Fibroblast of lung (primary cell): Measurements from ENCODE around the gene CATSPERZ.

Source experiments
- EZH2 ChIP-seq: IDR thresholded peaks from 2 replicates; pipeline ENCODE4 v1.5.1; 2012; ENCODE audit warnings: low read length, control low read depth, mild to moderate bottlenecking; ENCODE audit errors: missing control alignments
- TF ChIP-seq, protein P1 (sequence below), 2 donors: IDR thresholded peaks in 1 of 2; conservative IDR thresholded peaks in 1 of 2; 1 replicate in 1 of 2; 2 replicates in 1 of 2; pipeline ENCODE4 v1.5.1; 2011 to 2012; ENCODE audit warnings: low read length in 2 of 2, control low read depth in 1 of 2, inconsistent platforms in 1 of 2, low read depth in 1 of 2, mild to moderate bottlenecking in 1 of 2

DNA sequence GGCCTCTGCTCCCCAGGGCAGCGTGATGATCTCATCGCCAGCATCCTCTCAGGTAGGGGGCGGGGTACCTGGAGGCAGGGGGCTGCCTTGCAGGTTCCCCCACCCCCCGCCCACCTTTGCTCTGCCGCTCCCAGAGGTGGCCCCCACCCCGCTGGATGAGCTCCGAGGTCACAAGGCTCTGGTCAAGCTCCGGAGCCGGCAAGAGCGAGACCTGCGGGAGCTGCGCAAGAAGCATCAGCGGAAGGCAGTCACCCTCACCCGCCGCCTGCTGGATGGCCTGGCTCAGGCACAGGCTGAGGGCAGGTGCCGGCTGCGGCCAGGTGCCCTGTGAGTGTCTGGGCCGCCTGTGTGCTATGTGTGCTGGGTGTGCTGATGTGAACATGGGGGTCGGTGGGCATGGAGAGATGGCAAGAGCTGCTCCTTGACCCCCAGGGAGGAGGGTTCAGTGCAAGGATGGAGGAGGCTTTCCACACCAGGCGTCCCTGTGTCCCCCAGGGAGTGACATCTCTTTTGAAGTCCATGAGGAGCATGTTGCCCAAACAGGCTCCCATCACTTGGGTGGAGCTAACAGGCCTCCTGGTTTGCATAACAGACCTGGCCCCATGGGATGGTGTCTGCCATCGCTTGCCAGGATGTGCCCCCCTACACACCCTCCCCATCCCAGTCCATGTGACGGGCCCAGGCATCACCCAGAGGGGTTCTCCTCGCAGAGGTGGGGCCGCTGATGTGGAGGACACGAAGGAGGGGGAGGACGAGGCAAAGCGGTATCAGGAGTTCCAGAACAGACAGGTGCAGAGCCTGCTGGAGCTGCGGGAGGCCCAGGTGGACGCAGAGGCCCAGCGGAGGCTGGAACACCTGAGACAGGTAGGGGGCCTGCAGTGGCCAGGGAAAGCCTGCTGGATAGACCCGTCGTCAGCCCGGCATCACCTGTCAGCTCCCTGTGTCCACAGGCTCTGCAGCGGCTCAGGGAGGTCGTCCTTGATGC is 34.7 kb upstream of the CATSPERZ start:
- TF ChIP-seq, protein P1, sequence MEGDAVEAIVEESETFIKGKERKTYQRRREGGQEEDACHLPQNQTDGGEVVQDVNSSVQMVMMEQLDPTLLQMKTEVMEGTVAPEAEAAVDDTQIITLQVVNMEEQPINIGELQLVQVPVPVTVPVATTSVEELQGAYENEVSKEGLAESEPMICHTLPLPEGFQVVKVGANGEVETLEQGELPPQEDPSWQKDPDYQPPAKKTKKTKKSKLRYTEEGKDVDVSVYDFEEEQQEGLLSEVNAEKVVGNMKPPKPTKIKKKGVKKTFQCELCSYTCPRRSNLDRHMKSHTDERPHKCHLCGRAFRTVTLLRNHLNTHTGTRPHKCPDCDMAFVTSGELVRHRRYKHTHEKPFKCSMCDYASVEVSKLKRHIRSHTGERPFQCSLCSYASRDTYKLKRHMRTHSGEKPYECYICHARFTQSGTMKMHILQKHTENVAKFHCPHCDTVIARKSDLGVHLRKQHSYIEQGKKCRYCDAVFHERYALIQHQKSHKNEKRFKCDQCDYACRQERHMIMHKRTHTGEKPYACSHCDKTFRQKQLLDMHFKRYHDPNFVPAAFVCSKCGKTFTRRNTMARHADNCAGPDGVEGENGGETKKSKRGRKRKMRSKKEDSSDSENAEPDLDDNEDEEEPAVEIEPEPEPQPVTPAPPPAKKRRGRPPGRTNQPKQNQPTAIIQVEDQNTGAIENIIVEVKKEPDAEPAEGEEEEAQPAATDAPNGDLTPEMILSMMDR (conservative IDR thresholded peaks at IDR 0.05 in 1 of 2, IDR thresholded peaks at IDR 0.05 in 1 of 2; ENCODE audit: low read depth in 1 of 2, low read length in 2 of 2): no peak
- no peak for TF ChIP-seq EZH2
